Fibroblast of villous mesenchyme (primary cell): ENCODE data around the gene NETO2. TPM values are rescaled to one million over a fixed set of nuclear protein-coding genes. Genes with fewer than 3 reads are reported as not detected.

ENCODE experiments used
- DNase-seq: peaks from one replicate; pipeline ENCODE4 v3.0.0-alpha.2; 2010; ENCODE audit warnings: low read depth
- H3K4me3 ChIP-seq: 2 replicates; pipeline ENCODE4 v1.5.1; 2011; ENCODE audit warnings: low read depth, mild to moderate bottlenecking, low read length
- total RNA-seq: library from RNA; depleted of rRNA; stranded (reverse); fragments of >200 nt; gene quantifications from 2 replicates; pipeline ENCODE4 v1.2.3, GENCODE V29; 2012
- TF ChIP-seq, protein P1 (sequence below): IDR thresholded peaks from 2 replicates; pipeline ENCODE4 v1.5.1; 2012; ENCODE audit warnings: low read depth, mild to moderate bottlenecking, low read length; ENCODE audit not compliant: insufficient read depth

The NETO2 gene
- total RNA-seq, 1 donor: 14.7 TPM

DNA sequence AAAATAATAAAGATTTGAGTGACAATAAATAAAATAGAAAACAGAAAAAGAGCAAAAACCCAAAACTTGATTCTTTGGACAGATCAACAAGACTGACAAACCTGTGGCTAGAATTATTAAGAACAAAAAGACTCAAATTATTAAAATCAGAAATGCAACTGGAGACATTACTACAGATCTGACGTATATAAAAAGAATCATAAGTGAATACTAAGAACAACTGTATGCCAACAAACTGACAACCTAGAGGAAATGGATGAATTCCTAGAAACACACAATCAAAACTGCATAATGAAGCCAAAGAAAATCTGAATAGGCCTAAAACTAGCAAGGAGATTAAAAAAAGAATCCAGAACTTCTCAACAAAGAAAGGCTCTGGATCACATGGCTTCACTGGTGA is 47.4 kb downstream of the NETO2 start:
- TF ChIP-seq, protein P1, sequence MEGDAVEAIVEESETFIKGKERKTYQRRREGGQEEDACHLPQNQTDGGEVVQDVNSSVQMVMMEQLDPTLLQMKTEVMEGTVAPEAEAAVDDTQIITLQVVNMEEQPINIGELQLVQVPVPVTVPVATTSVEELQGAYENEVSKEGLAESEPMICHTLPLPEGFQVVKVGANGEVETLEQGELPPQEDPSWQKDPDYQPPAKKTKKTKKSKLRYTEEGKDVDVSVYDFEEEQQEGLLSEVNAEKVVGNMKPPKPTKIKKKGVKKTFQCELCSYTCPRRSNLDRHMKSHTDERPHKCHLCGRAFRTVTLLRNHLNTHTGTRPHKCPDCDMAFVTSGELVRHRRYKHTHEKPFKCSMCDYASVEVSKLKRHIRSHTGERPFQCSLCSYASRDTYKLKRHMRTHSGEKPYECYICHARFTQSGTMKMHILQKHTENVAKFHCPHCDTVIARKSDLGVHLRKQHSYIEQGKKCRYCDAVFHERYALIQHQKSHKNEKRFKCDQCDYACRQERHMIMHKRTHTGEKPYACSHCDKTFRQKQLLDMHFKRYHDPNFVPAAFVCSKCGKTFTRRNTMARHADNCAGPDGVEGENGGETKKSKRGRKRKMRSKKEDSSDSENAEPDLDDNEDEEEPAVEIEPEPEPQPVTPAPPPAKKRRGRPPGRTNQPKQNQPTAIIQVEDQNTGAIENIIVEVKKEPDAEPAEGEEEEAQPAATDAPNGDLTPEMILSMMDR: no peak
- H3K4me3 ChIP-seq: no peak overlapping the region
- DNase-seq: no peak

DNA sequence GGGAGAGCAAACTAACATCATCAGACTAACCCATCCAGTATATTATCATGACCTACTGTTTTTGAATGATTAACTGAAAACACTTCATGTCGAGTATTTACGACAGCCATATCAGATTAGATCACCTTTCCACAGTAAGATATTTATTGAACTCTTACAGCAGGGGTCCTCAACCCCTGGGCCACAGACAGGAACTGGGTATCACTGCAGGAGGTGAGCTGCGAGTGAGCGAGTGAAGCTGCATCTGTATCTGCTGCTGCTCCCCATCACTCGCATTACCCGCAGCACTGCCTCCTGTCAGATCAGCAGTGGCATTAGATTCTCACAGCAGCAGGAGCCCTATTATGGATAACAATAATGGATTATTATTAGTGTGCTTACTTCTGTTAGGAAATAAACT is 59.5 kb downstream of the NETO2 start:
- TF ChIP-seq, protein P1: no peak
- H3K4me3 ChIP-seq: no peak overlapping the region

DNA sequence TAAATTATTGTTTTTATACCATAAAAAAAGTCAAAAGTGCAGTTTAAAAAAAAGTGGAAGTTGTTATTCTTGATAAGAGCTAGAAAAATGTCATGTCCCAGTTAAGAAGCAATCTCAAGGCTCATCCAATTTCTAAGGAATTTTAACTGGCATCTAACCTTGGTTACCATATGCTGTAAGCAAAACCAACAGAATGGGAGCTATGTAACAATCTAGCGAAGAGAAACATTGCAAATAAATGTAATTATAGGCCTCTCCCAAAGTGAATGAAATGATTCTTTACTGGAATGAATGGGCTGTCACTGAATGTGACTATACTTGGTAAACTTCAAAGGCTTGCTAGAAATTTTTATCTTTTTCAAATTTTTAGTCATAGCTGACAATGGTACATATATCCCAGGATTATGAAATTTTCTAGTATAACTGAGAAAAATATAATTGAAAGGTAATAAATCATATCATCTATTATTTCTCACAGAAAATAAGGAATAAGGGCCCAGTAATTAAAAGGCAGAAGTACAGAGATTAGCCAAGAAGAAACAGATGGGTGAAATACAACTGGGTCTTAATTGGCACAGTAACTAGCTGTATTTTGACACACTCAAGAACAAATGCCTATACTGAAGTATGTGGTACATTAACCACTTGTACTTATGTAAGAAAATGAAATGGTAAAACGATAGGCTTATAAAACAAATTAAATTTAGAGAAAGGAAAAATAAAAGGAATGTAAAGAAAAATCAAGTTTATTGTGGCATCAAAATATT is 61.5 kb downstream of the NETO2 start:
- DNase-seq: no peak
- H3K4me3 ChIP-seq: no peak overlapping the region

More for the DNA sequence above, 59.5 kb downstream of the NETO2 start:
- no peak for DNase-seq

DNA sequence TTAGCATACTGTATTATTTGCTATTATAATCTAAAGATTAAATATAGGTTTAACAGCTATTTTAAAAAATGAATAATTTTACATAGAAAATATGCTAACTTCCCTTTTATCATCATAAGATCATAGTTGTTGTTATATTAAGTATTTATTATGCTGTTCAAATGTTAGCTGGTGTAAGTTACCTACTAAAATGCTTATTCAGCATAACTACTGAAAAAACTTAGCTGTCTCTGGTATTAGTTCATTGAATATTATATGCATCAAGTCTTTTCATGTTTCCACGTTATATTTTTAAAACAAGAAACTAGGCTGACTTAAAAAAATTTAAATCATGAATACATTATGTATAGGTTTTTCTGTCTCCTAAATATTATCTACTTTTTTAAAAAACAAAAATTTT is 62.6 kb downstream of the NETO2 start:
- no peak for DNase-seq
- TF ChIP-seq, protein P1: no peak
- no peak overlapping the region for H3K4me3 ChIP-seq

More for the DNA sequence above, 61.5 kb downstream of the NETO2 start:
- TF ChIP-seq, protein P1: no peak

DNA sequence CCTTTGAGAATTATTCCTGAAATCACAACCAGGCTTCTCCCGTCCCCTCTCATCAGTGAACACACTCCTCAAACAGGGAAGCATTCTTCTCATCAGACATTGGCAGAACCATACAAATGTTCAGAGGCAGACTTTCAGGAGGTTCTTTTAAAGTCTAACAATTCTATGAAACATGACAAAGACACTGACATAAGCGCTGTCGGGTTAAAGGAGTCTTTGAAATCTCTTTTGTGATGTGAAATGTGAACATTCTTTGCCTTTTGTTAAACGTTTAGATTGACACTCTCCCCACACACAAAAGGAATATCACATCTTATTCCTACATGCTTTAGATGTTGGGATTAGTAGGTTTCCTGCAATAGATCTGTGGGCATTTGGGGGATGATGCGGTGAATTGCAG is 63.9 kb downstream of the NETO2 start:
- TF ChIP-seq, protein P1: no peak
- no peak overlapping the region for H3K4me3 ChIP-seq

DNA sequence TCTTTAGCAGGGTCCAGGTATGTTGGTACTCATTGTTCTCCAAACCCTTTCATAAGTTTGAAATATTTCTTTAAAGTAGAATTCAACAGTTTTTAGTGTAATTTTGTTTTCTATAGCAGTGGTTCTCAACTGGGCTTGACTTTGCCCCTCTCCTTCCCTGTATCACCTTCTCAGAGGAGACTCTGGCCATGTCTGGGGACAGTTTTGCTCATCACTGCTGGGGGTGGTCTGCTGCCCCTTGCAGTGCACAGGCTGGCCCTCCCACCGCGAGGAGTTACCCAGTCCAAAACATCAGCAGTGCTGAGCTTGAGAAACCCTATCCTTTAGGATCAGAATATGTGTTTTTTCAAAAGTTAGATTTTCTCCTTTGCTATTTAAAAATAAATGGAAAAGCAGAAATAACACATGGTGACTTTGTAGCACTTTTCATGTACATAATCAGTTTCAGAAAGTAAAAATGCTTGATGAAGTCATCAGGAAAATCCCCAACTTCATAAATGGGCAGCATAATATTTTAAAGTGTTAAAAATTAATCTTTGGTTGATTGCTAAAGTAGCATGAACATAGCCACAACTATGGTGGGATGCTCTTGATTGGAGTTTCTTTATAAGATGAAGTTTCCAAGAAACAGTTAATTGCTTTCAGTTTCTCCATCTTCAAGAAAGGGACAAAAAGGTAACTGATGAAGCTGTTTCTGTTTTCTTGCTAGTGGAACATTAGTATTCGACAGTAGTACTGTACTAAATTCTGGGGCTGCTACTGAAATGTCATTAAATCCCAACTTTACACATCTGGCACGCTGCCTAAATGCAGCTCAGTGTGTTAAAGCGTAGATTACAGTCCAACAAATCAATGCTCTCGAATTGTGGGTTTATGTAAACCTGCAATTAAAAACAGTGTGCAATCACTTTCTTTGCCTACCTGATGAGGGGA is 70.3 kb downstream of the NETO2 start:
- TF ChIP-seq, protein P1: no peak
- DNase-seq: no peak
- H3K4me3 ChIP-seq: no peak overlapping the region

More for the DNA sequence above, 63.9 kb downstream of the NETO2 start:
- DNase-seq: no peak
